Measurements from ENCODE around the gene CTNNA2.

Gene CTNNA2

DNA sequence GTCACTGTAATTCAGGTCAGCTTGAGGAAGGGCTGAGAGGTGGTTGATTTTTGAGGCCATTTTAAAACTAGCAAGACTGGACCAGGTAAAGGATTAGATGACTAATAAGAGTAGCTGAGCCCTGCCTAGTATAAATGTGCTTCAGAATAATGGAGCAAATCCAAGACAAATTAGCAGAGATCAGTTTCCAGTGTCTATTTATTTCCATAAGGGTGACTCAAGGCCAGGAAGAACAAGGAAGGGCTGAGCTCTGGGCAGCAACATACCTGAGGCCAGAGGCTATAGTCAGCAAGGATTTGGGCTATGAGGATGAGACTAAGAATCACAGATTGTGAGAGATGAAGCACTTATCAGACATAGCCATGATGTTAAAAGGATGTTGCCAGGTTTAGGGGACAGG is 1130.7 kb downstream of the CTNNA2 start:
- DNase-seq: no peak

DNA sequence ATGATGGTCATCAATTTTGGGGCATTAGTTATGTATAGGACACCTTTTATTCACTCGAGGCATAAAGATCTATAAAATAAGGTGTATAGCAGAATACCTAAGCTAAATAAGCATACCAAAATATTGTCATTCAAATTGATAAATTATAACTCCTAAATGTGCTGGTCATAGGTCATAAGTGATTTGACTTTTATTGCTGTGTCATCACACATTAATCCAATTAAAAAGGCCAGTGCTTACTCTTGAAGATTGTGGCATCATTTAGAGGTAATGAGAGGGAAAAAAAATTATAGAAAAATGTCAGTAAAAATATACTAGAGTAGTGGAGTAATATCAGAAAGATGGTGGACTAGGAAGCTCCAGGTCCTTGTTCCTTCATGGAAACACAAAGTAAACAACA is 1138.6 kb downstream of the CTNNA2 start:
- no peak for DNase-seq

DNA sequence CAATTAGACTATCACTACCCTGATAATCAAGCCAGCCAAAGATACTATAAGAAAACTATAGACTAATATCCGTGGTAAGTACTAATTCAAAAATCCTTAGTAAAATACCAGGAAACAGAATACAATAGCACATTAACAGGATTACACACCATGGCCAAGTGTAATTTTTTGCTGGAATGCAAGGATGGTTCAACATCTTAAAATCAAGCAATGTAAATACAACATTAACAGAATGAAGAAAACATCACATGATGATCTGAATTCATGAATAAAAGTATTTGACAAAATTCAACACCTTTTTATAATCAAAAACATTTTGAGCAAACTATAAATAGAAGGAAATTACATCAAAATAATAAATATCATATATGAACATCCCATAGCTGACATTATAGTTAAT is 1142.4 kb downstream of the CTNNA2 start:
- no peak for DNase-seq

DNA sequence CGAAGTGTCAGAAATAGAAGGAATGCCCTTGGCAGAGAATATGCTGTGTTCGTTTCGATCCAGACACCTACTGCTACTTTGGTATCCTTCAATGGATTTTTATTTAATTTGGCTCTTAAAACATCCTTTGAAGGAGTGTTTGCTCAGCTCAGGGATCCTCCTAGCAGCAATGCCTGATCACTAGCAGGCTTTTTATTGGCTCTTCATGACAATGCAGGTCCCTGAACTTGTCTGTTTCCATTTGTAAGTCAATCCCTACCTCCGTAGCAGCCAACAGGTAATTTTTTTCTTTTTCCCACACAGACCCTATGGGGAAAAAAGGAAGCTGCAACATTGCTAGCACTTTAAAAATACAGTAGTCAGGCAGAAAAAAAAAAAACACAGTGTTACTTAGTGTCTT is 1157.9 kb downstream of the CTNNA2 start:
- DNase-seq: no peak

DNA sequence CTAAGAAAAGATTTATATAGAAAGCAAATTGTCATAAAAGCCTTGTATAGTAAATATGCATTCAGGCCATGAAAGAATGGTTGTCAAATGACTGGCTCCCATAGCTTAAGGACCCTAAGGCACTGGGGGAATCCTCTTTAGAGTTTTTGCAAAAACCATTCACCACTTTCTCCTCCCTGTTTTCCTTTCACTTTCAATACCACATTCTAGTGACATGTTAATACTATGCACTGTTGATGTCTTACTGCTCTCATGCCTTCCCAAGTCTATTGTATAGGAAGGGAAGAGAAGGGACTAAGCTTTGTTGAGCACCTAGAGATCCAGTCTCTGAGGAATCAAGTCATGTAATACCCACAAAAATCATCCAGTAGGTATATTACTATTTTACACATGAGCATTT is 1174.7 kb downstream of the CTNNA2 start:
- no peak for DNase-seq

DNA sequence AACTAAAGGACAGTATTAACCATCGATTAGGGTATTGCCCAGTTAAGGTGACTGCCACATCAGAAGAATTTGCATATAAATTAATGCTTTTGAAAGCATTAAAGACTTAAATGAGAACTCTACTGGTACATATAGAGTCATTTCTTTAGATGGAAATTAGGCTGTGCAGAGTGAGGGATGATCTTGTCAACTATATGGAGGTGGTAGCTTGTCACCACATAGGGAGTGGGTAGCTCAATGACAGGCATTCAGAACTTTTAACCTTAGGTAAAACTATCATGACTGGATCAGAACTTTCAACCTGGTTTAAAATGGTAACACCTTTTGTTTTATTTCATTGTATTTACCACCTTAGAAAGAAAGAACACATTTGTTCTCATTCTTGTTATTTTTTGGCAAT is 1176.3 kb downstream of the CTNNA2 start:
- DNase-seq: no peak
